Measurements from ENCODE around the gene FAM163B.
"Not testable (repeated sequence)": the region's sequence is repeated elsewhere in the genome, so short reads cannot be mapped to it uniquely, and the experiment has no call there.

FAM163B gene

GRCh38 chr9:133564451-133565116 lies 44.6 kb downstream of the FAM163B start:
- no peak for DNase-seq

GRCh38 chr9:133563814-133564213 lies 45.4 kb downstream of the FAM163B start:
- not testable (repeated sequence) for DNase-seq

GRCh38 chr9:133563291-133563796 lies 45.8 kb downstream of the FAM163B start:
- DNase-seq, result no peak

- DNase-seq, result no peak
Observed at GRCh38 chr9:133562611-133563290, 46.4 kb downstream of the FAM163B start.

GRCh38 chr9:133561976-133562554 lies 47.1 kb downstream of the FAM163B start:
- DNase-seq, result no peak

GRCh38 chr9:133560944-133561343 lies 48.2 kb downstream of the FAM163B start:
- no peak for DNase-seq

GRCh38 chr9:133560311-133560710 lies 48.9 kb downstream of the FAM163B start:
- DNase-seq, result no peak

GRCh38 chr9:133558191-133559126 lies 50.7 kb downstream of the FAM163B start:
- DNase-seq, result no peak

- DNase-seq, result no peak
Observed at GRCh38 chr9:133557581-133557980, 51.6 kb downstream of the FAM163B start.

GRCh38 chr9:133556354-133556753 lies 52.8 kb downstream of the FAM163B start:
- no peak for DNase-seq

- DNase-seq, result no peak
Observed at GRCh38 chr9:133554729-133555128, 54.5 kb downstream of the FAM163B start.

- DNase-seq, result no peak
Observed at GRCh38 chr9:133553973-133554713, 55.0 kb downstream of the FAM163B start.

GRCh38 chr9:133553123-133553522 lies 56.1 kb downstream of the FAM163B start:
- DNase-seq, result no peak

GRCh38 chr9:133552236-133552635 lies 57.0 kb downstream of the FAM163B start:
- DNase-seq, result no peak

GRCh38 chr9:133551446-133551845 lies 57.7 kb downstream of the FAM163B start:
- no peak for DNase-seq

- no peak for DNase-seq
Observed at GRCh38 chr9:133547116-133547515, 62.1 kb downstream of the FAM163B start.

- DNase-seq, result no peak
Observed at GRCh38 chr9:133546287-133546680, 62.9 kb downstream of the FAM163B start.

GRCh38 chr9:133545494-133546286 lies 63.5 kb downstream of the FAM163B start:
- no peak for DNase-seq

GRCh38 chr9:133543772-133544467 lies 65.3 kb downstream of the FAM163B start:
- no peak for DNase-seq

- no peak for DNase-seq
Observed at GRCh38 chr9:133542002-133542401, 67.2 kb downstream of the FAM163B start.

GRCh38 chr9:133540698-133541025 lies 68.5 kb downstream of the FAM163B start:
- DNase-seq, result no peak

All from NCI-H1694 treated with DMSO at 0.1 percent for 48 hours (cell line).